Endothelial cell of umbilical vein (primary cell): ENCODE data around the gene AADACL4. TPM values are rescaled to one million over a fixed set of nuclear protein-coding genes. Genes with fewer than 3 reads are reported as not detected.

Source experiments
- BruUV-seq: library from RNA; stranded (reverse); fragments of 400-500 nt; replicated peaks from 2 replicates; lab custom pipeline; 2021; lab: Mats Ljungman, UMichigan
- CTCF ChIA-PET: fragments of 300-600, 350-600 bp; sonication (Branson Sonifier 250); formaldehyde crosslinking; loops from one replicate; lab custom pipeline; 2021; ENCODE audit warnings: antibody characterized with exemption, inconsistent platforms; lab: Charles Lee
- POLR2A ChIA-PET: fragments of 300-600, 350-600 bp; sonication (Branson Sonifier 250); formaldehyde crosslinking; loops from one replicate; lab custom pipeline; 2021; ENCODE audit warnings: antibody characterized with exemption, inconsistent platforms; lab: Charles Lee
- DNase-seq: peaks from one replicate; pipeline ENCODE4 v3.0.0-alpha.2; 2011; ENCODE audit warnings: low read depth, low spot score
- FAIRE-seq: peaks from 2 replicates; lab custom pipeline; 2011; peaks lifted over from hg19 to GRCh38; lab: Jason Lieb, UNC
- H2AFZ ChIP-seq: 2 replicates; pipeline ENCODE4 v1.6.0; 2012; ENCODE audit warnings: low read depth, low read length, control low read depth, inconsistent platforms
- H3K27ac ChIP-seq: 2 replicates; pipeline ENCODE4 v1.5.1; 2011; ENCODE audit warnings: low read depth, mild to moderate bottlenecking, control low read depth, low read length, moderate library complexity; ENCODE audit not compliant: insufficient read depth
- H3K27me3 ChIP-seq, 2 experiments: 2 replicates each; pipeline versions ENCODE4 v1.6.0 to v1.6.1; 2011; ENCODE audit warnings: low read length in 2 of 2, mixed read lengths in 1 of 2; ENCODE audit not compliant: control insufficient read depth in 2 of 2, insufficient read depth in 2 of 2
- H3K36me3 ChIP-seq, 2 experiments: 2 replicates in 1 of 2; 3 replicates in 1 of 2; pipeline ENCODE4 v1.5.1; 2011; ENCODE audit warnings: low read length in 2 of 2, mild to moderate bottlenecking in 1 of 2, moderate library complexity in 1 of 2; ENCODE audit not compliant: control insufficient read depth in 2 of 2, insufficient read depth in 2 of 2; ENCODE audit errors: extremely low read depth in 1 of 2
- H3K4me1 ChIP-seq: 3 replicates; pipeline ENCODE4 v1.5.1; 2011; ENCODE audit warnings: mild to moderate bottlenecking, low read length; ENCODE audit not compliant: control insufficient read depth, insufficient read depth; ENCODE audit errors: extremely low read depth
- H3K4me2 ChIP-seq: 2 replicates; pipeline ENCODE4 v1.6.1; 2011; ENCODE audit warnings: low read length, control low read depth, mixed read lengths; ENCODE audit not compliant: insufficient read depth
- H3K4me3 ChIP-seq, 3 experiments: fragments of 200-600 bp in 1 of 3; sonication (generic), shearing (Covaris generic) in 1 of 3; replicated peaks in 1 of 3; 2 replicates each; pipeline ENCODE4 v1.5.1; 2011 to 2016; ENCODE audit warnings: control low read depth in 3 of 3, low read length in 3 of 3, mild to moderate bottlenecking in 2 of 3, inconsistent platforms in 1 of 3, low read depth in 1 of 3, moderate library complexity in 1 of 3; ENCODE audit not compliant: insufficient read depth in 1 of 3
- H3K79me2 ChIP-seq: 2 replicates; pipeline ENCODE4 v1.6.0; 2012; ENCODE audit warnings: low read length, inconsistent platforms; ENCODE audit not compliant: control insufficient read depth, insufficient read depth
- H3K9ac ChIP-seq: replicated peaks from 2 replicates; pipeline ENCODE3; 2011; ENCODE audit warnings: low read length, control low read depth; ENCODE audit not compliant: insufficient read depth; ENCODE audit errors: extremely low read depth
- H3K9me1 ChIP-seq: replicated peaks from 3 replicates; pipeline ENCODE4 v1.6.0; 2011; ENCODE audit warnings: mild to moderate bottlenecking, low read length; ENCODE audit not compliant: control insufficient read depth, insufficient read depth; ENCODE audit errors: extremely low read depth
- H3K9me3 ChIP-seq: replicated peaks from 2 replicates; pipeline ENCODE4 v1.5.1; 2012; ENCODE audit warnings: low read length, inconsistent platforms; ENCODE audit not compliant: control insufficient read depth, insufficient read depth
- H4K20me1 ChIP-seq: replicated peaks from 2 replicates; pipeline ENCODE3; 2011; ENCODE audit warnings: mild to moderate bottlenecking, low read length; ENCODE audit not compliant: control insufficient read depth, insufficient read depth; ENCODE audit errors: extremely low read depth
- CTCF ChIP-seq, 2 donors: IDR thresholded peaks; 1 replicate in 1 of 2; 2 replicates in 1 of 2; pipeline ENCODE4 v1.5.1; 2011; ENCODE audit warnings: low read length in 2 of 2, mild to moderate bottlenecking in 2 of 2, moderate library complexity in 2 of 2, control low read depth in 1 of 2, inconsistent platforms in 1 of 2, low read depth in 1 of 2; ENCODE audit not compliant: insufficient read depth in 1 of 2; ENCODE audit errors: extremely low read depth in 1 of 2
- EZH2 ChIP-seq: IDR thresholded peaks from 2 replicates; pipeline ENCODE4 v1.6.1; 2012; ENCODE audit warnings: borderline replicate concordance, low read depth, mild to moderate bottlenecking, moderate library complexity, low read length, inconsistent platforms; ENCODE audit not compliant: severe bottlenecking
- FOS ChIP-seq: IDR thresholded peaks from 2 replicates; pipeline ENCODE4 v1.6.1; 2011; ENCODE audit warnings: mild to moderate bottlenecking, low read length, moderate library complexity, borderline replicate concordance; ENCODE audit not compliant: insufficient read depth
- GATA2 ChIP-seq: IDR thresholded peaks from 2 replicates; pipeline ENCODE4 v1.7.0; 2011; ENCODE audit warnings: low read depth, mild to moderate bottlenecking, moderate library complexity, mixed read lengths, low read length; ENCODE audit not compliant: insufficient read length, insufficient read depth
- JUN ChIP-seq: IDR thresholded peaks from 2 replicates; pipeline ENCODE4 v1.6.1; 2011; ENCODE audit warnings: borderline replicate concordance, low read depth; ENCODE audit not compliant: insufficient read length, insufficient read depth
- MAX ChIP-seq: IDR thresholded peaks from 2 replicates; pipeline ENCODE4 v1.6.1; 2011; ENCODE audit not compliant: insufficient read depth, insufficient read length
- MYC ChIP-seq: IDR thresholded peaks from one replicate; pipeline ENCODE4 v1.6.1; 2011; ENCODE audit warnings: mild to moderate bottlenecking, low read depth, low read length
- POLR2A ChIP-seq: IDR thresholded peaks from 2 replicates; pipeline ENCODE4 v1.6.1; 2012; ENCODE audit warnings: low read depth, mild to moderate bottlenecking, control low read depth, low read length
- POLR2AphosphoS5 ChIP-seq: IDR thresholded peaks from 2 replicates; pipeline ENCODE4 v1.6.1; 2012; ENCODE audit warnings: low read depth, mild to moderate bottlenecking, control low read depth, low read length, moderate library complexity; ENCODE audit not compliant: insufficient read depth
- dilution Hi-C: fragments of 300-500 bp; cut with MboI; formaldehyde crosslinking; loops from one replicate; pipeline ENCODE4 v1.15.0; 2019; ENCODE audit warnings: low sequenced_read_pairs; ENCODE audit not compliant: extremely low pct_ligation_motif_present
- intact Hi-C: fragments of 100-400 bp; cut with micrococcal nuclease; formaldehyde crosslinking; loops from one replicate; pipeline ENCODE4 v1.10.0; 2022
- polyA plus RNA-seq, 4 experiments: library from polyadenylated mRNA; depleted of rRNA in 3 of 4; stranded (reverse) in 3 of 4; unstranded in 1 of 4; fragments of >200 nt; gene quantifications; 2 replicates each; pipeline versions ENCODE4 v1.2.1 to v1.2.3, GENCODE V29; 2011 to 2012; ENCODE audit warnings: missing spikeins in 1 of 4
- total RNA-seq: library from RNA; stranded (reverse); gene quantifications from 2 replicates; pipeline ENCODE4 v1.2.3, GENCODE V29; 2021

Gene AADACL4
- total and polyA plus RNA-seq, 2 donors (not counting 3 experiments of a cell fraction or from before 2014, with no cell fraction given) = not detected

GRCh38 chr1:12601700-12602658, 41.9 kb upstream of the AADACL4 start:
- BruUV-seq = no TSS peak
- H3K9ac ChIP-seq = no peak overlapping the region
- H3K4me3 ChIP-seq = no peak overlapping the region
- FAIRE-seq (peak; percentile 90), DNase-seq (peak; percentile 84)
- no peaks in the 10 kb centered on the region for H3K27me3 ChIP-seq
- H3K27ac ChIP-seq = peak overlapping the region; percentile 95
- H3K9me3 ChIP-seq = no peaks in the 10 kb centered on the region
- H3K79me2 ChIP-seq = no peaks in the 10 kb centered on the region
- H3K4me2 ChIP-seq = no peak overlapping the region
- ChIA-PET POLR2A (interaction anchor here (1.2 kb wide), 2 partner anchors 15 to 17 kb away, joined by 4 read pairs; no protein-coding TSS in a partner anchor), CTCF (interaction anchor here (0.9 to 4.6 kb wide), 8 partner anchors 16 to 327 kb away, joined by 3 to 112 read pairs (median 4); partner anchors contain the start of gene DHRS3)
- H3K4me1 ChIP-seq = peaks cover 48% of the 10 kb centered on the region
- no peak overlapping the region for H2AFZ ChIP-seq
- H3K9me1 ChIP-seq = no peaks in the 10 kb centered on the region
- intact Hi-C loops (no loop called here), dilution Hi-C loops (no loop called here)
- no peaks in the 10 kb centered on the region for H4K20me1 ChIP-seq
- TF ChIP-seq GATA2 (peak; percentile 53), FOS (peak; percentile 80), EZH2 (no peak), JUN (no peak), POLR2AphosphoS5 (no peak), CTCF (IDR thresholded peaks at IDR 0.05; ENCODE audit: extremely low read depth in 1 of 2, insufficient read depth in 1 of 2, low read depth in 1 of 2, low read length in 2 of 2) (no peak), POLR2A (no peak), MAX (no peak), MYC (no peak)
- H3K36me3 ChIP-seq = no peaks in the 10 kb centered on the region
